HEK293 (cell line): Measurements from ENCODE around the gene BLM.
"Not testable (repeated sequence)": the region's sequence is repeated elsewhere in the genome, so short reads cannot be mapped to it uniquely, and the experiment has no call there.

ENCODE experiments used
- CTCF ChIA-PET: fragments of 350-600 bp; formaldehyde crosslinking; extraction: SDS; loops from one replicate; lab custom pipeline; 2021; ENCODE audit warnings: antibody characterized with exemption; lab: Yijun Ruan, JAX
- POLR2A ChIA-PET: fragments of 300-600 bp; formaldehyde crosslinking; extraction: SDS; loops from one replicate; lab custom pipeline; 2020; ENCODE audit warnings: antibody characterized with exemption, inconsistent platforms; lab: Yijun Ruan, JAX
- H3K27ac ChIP-seq: fragments of 200-500 bp; sonication (Bioruptor generic); 2 replicates; pipeline ENCODE4 v1.5.1; 2014; ENCODE audit warnings: low read depth, low read length, control low read depth, inconsistent platforms; ENCODE audit errors: extremely low read depth
- H3K36me3 ChIP-seq, 2 experiments: fragments of 200-500 bp in 1 of 2; sonication (Bioruptor generic) in 1 of 2; 1 replicate in 1 of 2; 2 replicates in 1 of 2; pipeline ENCODE4 v1.5.1; 2014 to 2017; ENCODE audit warnings: inconsistent platforms in 2 of 2, low read length in 2 of 2; ENCODE audit not compliant: control insufficient read depth in 2 of 2, insufficient read depth in 1 of 2
- H3K4me1 ChIP-seq: fragments of 200-500 bp; sonication (Bioruptor generic); 2 replicates; pipeline ENCODE4 v1.5.1; 2014; ENCODE audit warnings: mild to moderate bottlenecking, low read length, inconsistent platforms; ENCODE audit not compliant: control insufficient read depth, insufficient read depth
- H3K4me3 ChIP-seq: 2 replicates; pipeline ENCODE4 v1.5.1; 2011; ENCODE audit warnings: low read depth, mild to moderate bottlenecking, control low read depth, low read length, moderate library complexity
- H3K9me3 ChIP-seq: fragments of 200-500 bp; sonication (Bioruptor generic); 2 replicates; pipeline ENCODE4 v1.5.1; 2014; ENCODE audit warnings: low read depth, low read length, inconsistent platforms; ENCODE audit not compliant: control insufficient read depth, insufficient read depth
- HOXD13 ChIP-seq: sonication (generic); formaldehyde crosslinking; IDR thresholded peaks from 2 replicates; pipeline ENCODE4 v1.8.0; 2022; ENCODE audit warnings: missing genetic modification reagents, borderline replicate concordance
- IKZF3 ChIP-seq: fragments of 450-650 bp; IDR thresholded peaks from 2 replicates; pipeline ENCODE4 v1.5.0; 2018; ENCODE audit warnings: missing biosample characterization, mild to moderate bottlenecking, missing genetic modification characterization, moderate library complexity
- KLF1 ChIP-seq: fragments of 450-650 bp; formaldehyde crosslinking; IDR thresholded peaks from 2 replicates; pipeline ENCODE4 v1.5.1; 2016; ENCODE audit warnings: missing biosample characterization, missing genetic modification characterization
- SETDB1 ChIP-seq: IDR thresholded peaks from one replicate; pipeline ENCODE4 v1.6.1; 2017; ENCODE audit warnings: mild to moderate bottlenecking, low read length, moderate library complexity, mixed read lengths; ENCODE audit not compliant: insufficient read length
- ZBTB44 ChIP-seq: fragments of 450-650 bp; IDR thresholded peaks from 2 replicates; pipeline ENCODE4 v1.5.1; 2018; ENCODE audit warnings: missing biosample characterization, mild to moderate bottlenecking, missing genetic modification characterization
- ZFP37 ChIP-seq: fragments of 450-650 bp; formaldehyde crosslinking; IDR thresholded peaks from 2 replicates; pipeline ENCODE4 v1.5.1; 2016; ENCODE audit warnings: missing biosample characterization, missing genetic modification characterization
- ZNF155 ChIP-seq: fragments of 450-650 bp; formaldehyde crosslinking; IDR thresholded peaks from 2 replicates; pipeline ENCODE4 v1.5.1; 2016; ENCODE audit warnings: missing biosample characterization, missing genetic modification characterization
- ZNF16 ChIP-seq: fragments of 450-650 bp; formaldehyde crosslinking; IDR thresholded peaks from 2 replicates; pipeline ENCODE4 v1.5.1; 2016; ENCODE audit warnings: low read depth, missing biosample characterization, missing genetic modification characterization
- ZNF214 ChIP-seq: fragments of 450-650 bp; formaldehyde crosslinking; IDR thresholded peaks from 2 replicates; pipeline ENCODE4 v1.5.1; 2017; ENCODE audit warnings: missing biosample characterization, mild to moderate bottlenecking, missing genetic modification characterization, borderline replicate concordance
- ZNF324 ChIP-seq: fragments of 450-650 bp; formaldehyde crosslinking; IDR thresholded peaks from 2 replicates; pipeline ENCODE4 v1.5.1; 2016; ENCODE audit warnings: missing biosample characterization, missing genetic modification characterization
- ZNF350 ChIP-seq: fragments of 450-650 bp; formaldehyde crosslinking; IDR thresholded peaks from 2 replicates; pipeline ENCODE4 v1.5.0; 2017; ENCODE audit warnings: missing biosample characterization, mild to moderate bottlenecking, missing genetic modification characterization
- ZNF433 ChIP-seq: fragments of 450-650 bp; formaldehyde crosslinking; IDR thresholded peaks from 2 replicates; pipeline ENCODE4 v1.5.1; 2016; ENCODE audit warnings: missing biosample characterization, missing genetic modification characterization, low read depth
- ZNF558 ChIP-seq: fragments of 450-650 bp; formaldehyde crosslinking; IDR thresholded peaks from 2 replicates; pipeline ENCODE4 v1.5.1; 2016; ENCODE audit warnings: missing biosample characterization, missing genetic modification characterization
- ZNF561 ChIP-seq: fragments of 450-650 bp; IDR thresholded peaks from 2 replicates; pipeline ENCODE4 v1.5.1; 2018; ENCODE audit warnings: missing biosample characterization, missing genetic modification characterization, borderline replicate concordance
- ZNF610 ChIP-seq: fragments of 450-650 bp; formaldehyde crosslinking; IDR thresholded peaks from 2 replicates; pipeline ENCODE4 v1.5.1; 2016; ENCODE audit warnings: missing biosample characterization, missing genetic modification characterization, borderline replicate concordance
- ZNF623 ChIP-seq: fragments of 450-650 bp; formaldehyde crosslinking; IDR thresholded peaks from 2 replicates; pipeline ENCODE4 v1.5.1; 2016; ENCODE audit warnings: missing biosample characterization, missing genetic modification characterization
- ZNF658 ChIP-seq: fragments of 450-650 bp; formaldehyde crosslinking; IDR thresholded peaks from 2 replicates; pipeline ENCODE4; 2016; ENCODE audit warnings: missing biosample characterization, missing genetic modification characterization
- ZNF707 ChIP-seq: fragments of 450-650 bp; formaldehyde crosslinking; IDR thresholded peaks from 2 replicates; pipeline ENCODE4 v1.5.1; 2016; ENCODE audit warnings: missing biosample characterization, missing genetic modification characterization
- ZNF776 ChIP-seq: fragments of 450-650 bp; formaldehyde crosslinking; IDR thresholded peaks from 2 replicates; pipeline ENCODE4 v1.5.0; 2017; ENCODE audit warnings: missing biosample characterization, missing genetic modification characterization, borderline replicate concordance

BLM gene

GRCh38 chr15:90730290-90730689, 13.1 kb downstream of the BLM start:
- Histone ChIP-seq H3K27ac (no peak overlapping the region), H3K36me3 (peaks cover 15 to 80% of the 10 kb centered on the region in 2 experiments), H3K4me3 (no peak overlapping the region), H3K4me1 (no peaks in the 10 kb centered on the region), H3K9me3 (no peaks in the 10 kb centered on the region)
- POLR2A ChIA-PET: interaction anchor here (1.0 kb wide), 1 partner anchor 13 kb away, joined by 3 read pairs; the partner anchor contains the start of gene BLM
- CTCF ChIA-PET: interaction anchor here (0.6 kb wide), 1 partner anchor 337 kb away, joined by 3 read pairs; no protein-coding TSS in a partner anchor
- peak; percentile 45; the same call in 1 of the 2 replicates for TF ChIP-seq KLF1 (tag by site-specific recombination)
- no peak for TF ChIP-seq ZBTB44 (tag by site-specific recombination)

- no peak for TF ChIP-seq ZNF433 (tag by site-specific recombination)
- no peak for TF ChIP-seq ZNF155 (tag by site-specific recombination)
- no peak for TF ChIP-seq ZNF16 (tag by site-specific recombination)
- no peak for TF ChIP-seq ZNF324 (tag by site-specific recombination)
- TF ChIP-seq ZNF350: no peak
- ChIA-PET POLR2A (interaction anchor here (0.5 kb wide), 1 partner anchor 213 kb away, joined by 3 read pairs; no protein-coding TSS in a partner anchor), CTCF (interaction anchor here (0.6 kb wide), 1 partner anchor 166 kb away, joined by 3 read pairs; no protein-coding TSS in a partner anchor)
- H3K27ac ChIP-seq: no peak overlapping the region
- peaks cover 3 to 27% of the 10 kb centered on the region in 2 experiments for H3K36me3 ChIP-seq
- H3K9me3 ChIP-seq: no peaks in the 10 kb centered on the region
- H3K4me3 ChIP-seq: no peak overlapping the region
- H3K4me1 ChIP-seq: no peaks in the 10 kb centered on the region
Observed at GRCh38 chr15:90735923-90736322, 18.8 kb downstream of the BLM start.

- POLR2A ChIA-PET: interaction anchor here (0.6 to 1.5 kb wide), 2 partner anchors 22 to 23 kb away, joined by 3 to 4 read pairs; no protein-coding TSS in a partner anchor
- H3K9me3 ChIP-seq: not testable (repeated sequence)
Observed at GRCh38 chr15:90740545-90740944, 23.4 kb downstream of the BLM start.

GRCh38 chr15:90742087-90742486, 24.9 kb downstream of the BLM start:
- POLR2A ChIA-PET: interaction anchor here (0.6 to 1.5 kb wide), 2 partner anchors 24 to 184 kb away, joined by 4 to 5 read pairs; no protein-coding TSS in a partner anchor
- CTCF ChIA-PET: no interaction called here
- TF ChIP-seq ZNF214 (tag by site-specific recombination) (no peak), ZNF658 (tag by site-specific recombination) (no peak), IKZF3 (tag by site-specific recombination) (no peak), ZNF558 (tag by site-specific recombination) (no peak), ZNF776 (tag by site-specific recombination) (no peak), ZNF610 (tag by site-specific recombination) (no peak), HOXD13 (CRISPR knock-in tag) (no peak), ZNF623 (tag by site-specific recombination) (no peak), ZNF561 (tag by site-specific recombination) (no peak), ZNF707 (tag by site-specific recombination) (no peak), ZFP37 (no peak)
- Histone ChIP-seq H3K4me1 (no peaks in the 10 kb centered on the region), H3K4me3 (no peak overlapping the region), H3K9me3 (no peaks in the 10 kb centered on the region), H3K36me3 (peaks cover 0 to 4% of the 10 kb centered on the region in 2 experiments; a peak in 1 of 3 replicates), H3K27ac (no peak overlapping the region)

More at GRCh38 chr15:90740545-90740944, 23.4 kb downstream of the BLM start:
- not testable (repeated sequence) for H3K4me3 ChIP-seq, H3K27ac ChIP-seq, H3K4me1 ChIP-seq, H3K36me3 ChIP-seq
- TF ChIP-seq SETDB1: peak; percentile 5
- CTCF ChIA-PET: interaction anchor here (0.6 to 1.4 kb wide), 3 partner anchors 8 to 145 kb away, joined by 3 to 6 read pairs (median 3); no protein-coding TSS in a partner anchor
